Activated gamma-delta T cell (primary cell): ENCODE data around the gene TSPAN33.
"Not testable (repeated sequence)": the region's sequence is repeated elsewhere in the genome, so short reads cannot be mapped to it uniquely, and the experiment has no call there.

Source experiments
- DNase-seq: peaks from one replicate; lab custom pipeline; 2025; lab: John Stamatoyannopoulos, UW
- total RNA-seq, 2 donors: gene quantifications; one replicate each; lab custom pipeline; 2026; lab: John Stamatoyannopoulos, UW

The TSPAN33 gene
- 11.4 to 27.2 reads per million in 2 donors for total RNA-seq

- peak; percentile 51 for DNase-seq
These were observed at the start of gene TSPAN33 for GRCh38 chr7:129144095-129144833. Gene TSPAN33 (plus strand): TSS chr7:129144707. CDS start chr7:129144981, 274 bp downstream.

GRCh38 chr7:129095258-129095657 lies 49.2 kb upstream of the TSPAN33 start:
- DNase-seq: no peak

- DNase-seq: no peak
These were observed 46.0 kb upstream of the TSPAN33 start for GRCh38 chr7:129098409-129099084.

- DNase-seq: no peak
These were observed 43.7 kb upstream of the TSPAN33 start for GRCh38 chr7:129100827-129101166.

GRCh38 chr7:129101746-129102145 lies 42.8 kb upstream of the TSPAN33 start:
- DNase-seq: no peak

GRCh38 chr7:129103561-129104324 lies 40.8 kb upstream of the TSPAN33 start:
- no peak for DNase-seq

- no peak for DNase-seq
These were observed 35.9 kb upstream of the TSPAN33 start for GRCh38 chr7:129108581-129108980.

- DNase-seq: no peak
These were observed 34.1 kb upstream of the TSPAN33 start for GRCh38 chr7:129110258-129110981.

GRCh38 chr7:129110982-129111376 lies 33.5 kb upstream of the TSPAN33 start:
- DNase-seq: no peak

- DNase-seq: no peak
These were observed 28.8 kb upstream of the TSPAN33 start for GRCh38 chr7:129115676-129116075.

- DNase-seq: no peak
These were observed 26.3 kb upstream of the TSPAN33 start for GRCh38 chr7:129118182-129118581.

GRCh38 chr7:129118976-129119375 lies 25.5 kb upstream of the TSPAN33 start:
- no peak for DNase-seq

GRCh38 chr7:129121501-129122077 lies 22.9 kb upstream of the TSPAN33 start:
- DNase-seq: not testable (repeated sequence)

GRCh38 chr7:129122078-129122750 lies 22.3 kb upstream of the TSPAN33 start:
- no peak for DNase-seq

- no peak for DNase-seq
These were observed 21.6 kb upstream of the TSPAN33 start for GRCh38 chr7:129122751-129123509.

GRCh38 chr7:129123510-129123857 lies 21.0 kb upstream of the TSPAN33 start:
- DNase-seq: no peak

- no peak for DNase-seq
These were observed 18.2 kb upstream of the TSPAN33 start for GRCh38 chr7:129126314-129126713.

GRCh38 chr7:129127154-129127553 lies 17.4 kb upstream of the TSPAN33 start:
- DNase-seq: no peak

GRCh38 chr7:129127601-129128000 lies 16.9 kb upstream of the TSPAN33 start:
- no peak for DNase-seq

- no peak for DNase-seq
These were observed 10.0 kb upstream of the TSPAN33 start for GRCh38 chr7:129134356-129134987.
